IgD-negative memory B cell (primary cell): ENCODE data around the gene MAP7. TPM values are rescaled to one million over a fixed set of nuclear protein-coding genes. Genes with fewer than 3 reads are reported as not detected.

Experiments
- H3K27ac Mint-ChIP-seq, 3 donors: one replicate each; pipeline ENCODE4 v1.8.0; 2020 to 2022; ENCODE audit warnings: mild to moderate bottlenecking in 3 of 3, mixed read lengths in 3 of 3, moderate library complexity in 1 of 3
- H3K27me3 Mint-ChIP-seq: one replicate; pipeline ENCODE4 v1.8.0; 2021; ENCODE audit warnings: mixed read lengths
- H3K36me3 Mint-ChIP-seq: one replicate; pipeline ENCODE4 v1.8.0; 2020; ENCODE audit warnings: mild to moderate bottlenecking, mixed read lengths
- H3K4me1 Mint-ChIP-seq, 3 donors: one replicate each; pipeline ENCODE4 v1.8.0; 2020 to 2022; ENCODE audit warnings: mixed read lengths in 3 of 3, mild to moderate bottlenecking in 1 of 3
- H3K4me3 Mint-ChIP-seq, 4 donors: one replicate each; pipeline ENCODE4 v1.8.0; 2020 to 2022; ENCODE audit warnings: mild to moderate bottlenecking in 4 of 4, mixed read lengths in 4 of 4, moderate library complexity in 3 of 4
- H3K9me3 Mint-ChIP-seq, 3 donors: one replicate each; pipeline ENCODE4 v1.8.0; 2020 to 2021; ENCODE audit warnings: mixed read lengths in 3 of 3, mild to moderate bottlenecking in 1 of 3
- polyA plus RNA-seq: library from polyadenylated mRNA; unstranded; fragments of 300-500 nt; fragmentation: Illumina TruSeq; gene quantifications from one replicate; pipeline ENCODE4 v1.2.3, GENCODE V29; 2021

The MAP7 gene
- polyA plus RNA-seq, 1 donor from 2014 or later = 4.0 TPM

DNA sequence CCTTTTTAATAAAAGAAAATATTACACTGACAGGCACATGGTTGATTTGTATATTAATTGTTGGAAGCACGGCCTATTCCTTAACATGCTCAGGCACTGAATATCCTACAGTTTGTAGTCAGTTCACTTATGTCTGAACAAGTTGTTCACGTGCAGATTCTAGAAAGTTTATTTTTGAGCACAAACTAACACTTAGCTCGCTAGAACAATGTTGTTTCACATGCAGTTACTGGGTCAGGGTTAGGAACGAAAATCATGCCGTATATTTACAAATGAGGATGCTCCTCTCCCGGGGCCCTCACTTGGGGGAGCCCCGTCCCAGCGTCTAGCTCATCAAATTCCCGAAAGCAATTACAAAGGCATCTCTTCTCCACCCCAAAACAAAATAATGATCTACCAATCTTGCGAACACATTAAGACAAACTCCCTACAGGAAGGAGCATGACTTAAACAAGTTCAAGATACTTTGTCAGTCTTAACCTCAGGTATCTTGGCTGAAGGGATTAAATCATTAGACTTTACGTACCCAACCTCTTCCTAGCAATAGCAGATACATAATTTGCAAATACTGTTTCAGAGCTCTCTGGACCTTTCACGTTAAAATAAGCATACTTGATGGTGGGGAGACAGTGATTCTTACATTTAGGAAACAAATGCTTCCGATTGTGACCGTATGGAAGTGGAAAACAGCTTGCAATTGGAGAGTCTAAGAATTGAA, 1.5 kb downstream of the MAP7 start:
- peaks cover 1% of the 10 kb centered on the region for H3K36me3 Mint-ChIP-seq
- H3K4me1 Mint-ChIP-seq = peaks cover 2 to 5% (median 4%) of the 10 kb centered on the region in 3 donors
- H3K9me3 Mint-ChIP-seq = no peaks in the 10 kb centered on the region
- peaks cover 40% of the 10 kb centered on the region for H3K27me3 Mint-ChIP-seq
- H3K4me3 Mint-ChIP-seq = peak overlapping the region; percentile 11 to 83 (median 64)
- H3K27ac Mint-ChIP-seq = no peak overlapping the region

DNA sequence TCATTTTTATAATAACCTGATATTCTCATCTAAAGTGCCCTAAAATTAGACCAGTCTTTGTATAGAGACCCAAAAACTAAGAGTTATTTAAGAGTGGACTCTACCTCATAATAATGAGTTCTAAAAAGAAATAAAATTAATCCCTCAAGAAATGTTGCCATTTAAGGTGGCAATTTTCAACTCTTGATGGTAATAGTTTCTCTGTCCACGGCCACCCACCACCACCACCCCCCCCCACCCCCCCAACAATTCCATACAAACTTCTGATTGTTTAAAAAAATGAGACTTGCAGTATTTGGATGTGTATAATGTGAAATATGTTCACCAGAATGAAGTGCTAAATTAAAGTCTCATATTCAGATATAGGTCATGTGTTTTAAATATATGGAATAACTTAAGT, 2.4 kb downstream of the MAP7 start:
- peaks cover 1% of the 10 kb centered on the region for H3K36me3 Mint-ChIP-seq
- H3K4me1 Mint-ChIP-seq = peaks cover 2 to 5% (median 4%) of the 10 kb centered on the region in 3 donors
- no peaks in the 10 kb centered on the region for H3K9me3 Mint-ChIP-seq
- H3K27me3 Mint-ChIP-seq = peaks cover 40% of the 10 kb centered on the region
- H3K4me3 Mint-ChIP-seq = no peak overlapping the region
- H3K27ac Mint-ChIP-seq = no peak overlapping the region

DNA sequence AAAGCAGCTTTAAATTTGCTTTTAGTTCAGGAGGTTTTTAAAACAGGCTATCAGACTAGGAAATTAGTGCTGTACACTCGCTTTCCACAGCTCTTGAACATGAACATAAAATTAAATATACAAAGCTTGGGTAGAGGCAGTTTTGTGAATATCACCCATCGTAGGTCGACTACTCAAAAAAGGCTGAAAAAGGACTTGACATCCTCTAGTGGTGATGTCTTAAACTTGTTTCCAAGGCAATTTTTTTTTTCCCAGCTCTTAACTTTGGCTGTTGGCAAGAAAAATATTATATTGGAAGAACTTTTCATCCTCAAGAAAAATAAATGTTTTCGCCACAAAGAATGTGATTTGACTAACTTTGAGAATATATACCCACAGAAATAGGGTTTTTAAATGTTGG, 2.9 kb downstream of the MAP7 start:
- Mint-ChIP-seq H3K4me3 (no peak overlapping the region), H3K27me3 (peaks cover 42% of the 10 kb centered on the region), H3K27ac (no peak overlapping the region), H3K36me3 (peaks cover 1% of the 10 kb centered on the region), H3K4me1 (peaks cover 2 to 5% (median 3%) of the 10 kb centered on the region in 3 donors), H3K9me3 (no peaks in the 10 kb centered on the region)

DNA sequence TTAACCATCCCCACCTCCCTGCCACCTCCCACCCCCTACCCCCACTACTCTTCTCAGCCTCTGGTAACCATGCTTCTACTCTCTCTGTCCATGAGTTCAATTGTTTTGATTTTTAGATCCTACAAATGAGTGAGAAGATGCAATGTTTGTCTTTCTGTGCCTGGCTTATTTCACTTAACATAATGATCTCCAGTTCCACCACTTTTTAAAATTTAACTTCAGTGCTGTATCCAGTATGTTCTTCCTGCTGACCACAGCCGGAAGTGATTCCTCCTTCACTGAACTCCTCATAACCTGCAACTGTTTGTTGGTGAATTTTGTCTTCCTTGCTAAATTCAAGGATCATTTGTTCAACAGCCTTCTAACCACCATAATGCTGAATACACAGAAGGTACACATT, 3.9 kb downstream of the MAP7 start:
- Mint-ChIP-seq H3K4me1 (peaks cover 2 to 5% (median 3%) of the 10 kb centered on the region in 3 donors), H3K4me3 (no peak overlapping the region), H3K27me3 (peaks cover 47% of the 10 kb centered on the region)

DNA sequence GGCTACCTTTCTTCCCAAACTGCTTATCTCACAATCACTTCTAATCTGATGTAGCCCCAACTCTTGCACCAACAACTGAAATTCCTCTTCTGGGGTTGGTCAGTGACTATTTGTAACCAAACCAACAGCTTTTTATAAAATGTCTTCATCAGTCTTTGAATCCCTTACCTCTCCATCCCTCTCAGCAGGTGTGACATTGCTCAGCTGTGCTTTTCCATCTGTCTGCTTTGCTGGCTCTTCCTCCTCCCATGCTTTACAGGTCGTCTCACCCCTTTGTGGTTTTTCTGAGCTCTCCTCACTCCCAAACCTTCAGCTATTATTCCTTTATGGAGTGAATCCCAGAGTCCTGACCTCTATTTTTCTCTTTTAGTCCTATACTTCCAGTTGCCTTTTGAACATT, 5.9 kb downstream of the MAP7 start:
- Mint-ChIP-seq H3K27ac (no peak overlapping the region), H3K36me3 (peaks cover 1% of the 10 kb centered on the region), H3K27me3 (peaks cover 50% of the 10 kb centered on the region), H3K9me3 (no peaks in the 10 kb centered on the region), H3K4me3 (no peak overlapping the region), H3K4me1 (peaks cover 0 to 4% (median 3%) of the 10 kb centered on the region in 3 donors)

More for the DNA sequence above, 3.9 kb downstream of the MAP7 start:
- Mint-ChIP-seq H3K27ac (no peak overlapping the region), H3K36me3 (peaks cover 1% of the 10 kb centered on the region), H3K9me3 (no peaks in the 10 kb centered on the region)

DNA sequence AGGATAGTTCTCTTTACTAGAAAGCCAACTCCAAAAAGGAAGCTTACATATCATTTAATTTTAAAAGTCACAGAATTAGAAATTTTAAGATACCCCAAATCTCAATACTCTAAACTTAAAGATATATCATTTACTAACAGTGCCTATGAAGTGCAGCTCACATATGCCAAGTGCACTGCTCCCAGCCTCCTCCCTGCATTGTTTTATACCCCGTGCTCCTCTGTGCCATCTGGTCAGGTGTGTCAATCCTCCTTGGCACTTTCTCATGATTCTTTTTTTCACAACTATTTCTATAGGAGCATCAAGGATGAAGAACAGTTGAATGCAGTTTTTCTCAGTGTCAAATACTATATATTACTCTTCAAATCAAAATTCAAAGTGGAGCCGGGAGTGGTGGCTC, 8.8 kb downstream of the MAP7 start:
- Mint-ChIP-seq H3K4me3 (no peak overlapping the region), H3K27ac (no peak overlapping the region), H3K27me3 (peaks cover 28% of the 10 kb centered on the region), H3K36me3 (peaks cover 1% of the 10 kb centered on the region), H3K4me1 (no peaks in the 10 kb centered on the region), H3K9me3 (no peaks in the 10 kb centered on the region)

DNA sequence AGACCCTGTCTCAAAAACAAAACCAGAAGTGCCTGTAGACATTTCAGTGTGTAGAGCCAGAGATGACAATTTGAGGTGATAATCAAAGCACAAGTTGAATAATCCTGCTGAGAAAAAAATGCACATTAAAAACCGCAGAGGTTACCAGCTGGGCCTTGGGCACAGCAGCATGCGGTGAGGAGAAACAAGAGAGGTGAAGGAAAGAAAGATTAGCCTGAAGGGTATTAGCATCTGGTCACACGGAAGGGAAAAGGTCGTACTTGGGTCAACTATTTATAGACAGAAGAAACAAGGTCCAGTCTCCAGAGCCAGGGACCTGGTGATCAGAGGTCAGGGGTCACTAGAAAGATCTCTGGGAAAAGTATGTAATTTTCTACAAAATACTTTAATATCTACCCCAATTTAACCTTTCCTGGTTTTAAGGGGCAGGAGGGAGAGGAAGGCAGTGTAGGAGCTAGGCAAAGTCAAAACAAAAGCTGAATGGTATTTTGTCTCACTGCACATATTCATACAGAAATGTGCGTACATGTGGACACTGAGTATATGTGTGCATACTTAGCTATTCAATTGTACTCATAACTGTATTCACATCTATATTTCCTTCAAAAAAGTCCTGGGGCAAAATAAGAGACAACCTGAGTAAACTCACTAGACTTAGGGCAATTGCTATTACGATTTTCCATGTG, 10.1 kb downstream of the MAP7 start:
- H3K27ac Mint-ChIP-seq = no peak overlapping the region

DNA sequence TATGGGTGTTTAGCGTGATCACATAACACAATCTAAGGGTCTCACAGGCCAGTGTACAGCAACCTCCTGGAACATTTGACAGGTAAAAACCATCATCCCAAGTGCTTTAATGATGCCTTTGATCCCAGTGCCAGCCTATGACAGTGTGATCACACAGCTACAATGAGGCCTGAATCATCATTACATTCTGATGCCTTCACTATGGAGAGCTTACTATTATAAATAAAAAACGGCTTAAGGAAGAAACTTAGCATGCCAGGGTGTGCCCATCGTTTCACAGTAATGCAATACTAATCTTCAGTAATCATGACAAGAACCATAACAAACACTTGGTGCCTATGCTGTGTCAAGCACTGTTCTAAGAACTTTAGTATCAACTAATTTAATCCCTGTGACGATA, 11.4 kb downstream of the MAP7 start:
- no peak overlapping the region for H3K4me3 Mint-ChIP-seq
- peaks cover 15% of the 10 kb centered on the region for H3K27me3 Mint-ChIP-seq
- no peaks in the 10 kb centered on the region for H3K36me3 Mint-ChIP-seq
- no peaks in the 10 kb centered on the region for H3K4me1 Mint-ChIP-seq
- H3K9me3 Mint-ChIP-seq = peaks cover 0 to 4% (median 0%) of the 10 kb centered on the region in 3 donors
- H3K27ac Mint-ChIP-seq = no peak overlapping the region

More for the DNA sequence above, 10.1 kb downstream of the MAP7 start:
- Mint-ChIP-seq H3K36me3 (no peaks in the 10 kb centered on the region), H3K9me3 (peaks cover 0 to 4% (median 0%) of the 10 kb centered on the region in 3 donors), H3K4me3 (no peak overlapping the region), H3K4me1 (no peaks in the 10 kb centered on the region), H3K27me3 (peaks cover 22% of the 10 kb centered on the region)

DNA sequence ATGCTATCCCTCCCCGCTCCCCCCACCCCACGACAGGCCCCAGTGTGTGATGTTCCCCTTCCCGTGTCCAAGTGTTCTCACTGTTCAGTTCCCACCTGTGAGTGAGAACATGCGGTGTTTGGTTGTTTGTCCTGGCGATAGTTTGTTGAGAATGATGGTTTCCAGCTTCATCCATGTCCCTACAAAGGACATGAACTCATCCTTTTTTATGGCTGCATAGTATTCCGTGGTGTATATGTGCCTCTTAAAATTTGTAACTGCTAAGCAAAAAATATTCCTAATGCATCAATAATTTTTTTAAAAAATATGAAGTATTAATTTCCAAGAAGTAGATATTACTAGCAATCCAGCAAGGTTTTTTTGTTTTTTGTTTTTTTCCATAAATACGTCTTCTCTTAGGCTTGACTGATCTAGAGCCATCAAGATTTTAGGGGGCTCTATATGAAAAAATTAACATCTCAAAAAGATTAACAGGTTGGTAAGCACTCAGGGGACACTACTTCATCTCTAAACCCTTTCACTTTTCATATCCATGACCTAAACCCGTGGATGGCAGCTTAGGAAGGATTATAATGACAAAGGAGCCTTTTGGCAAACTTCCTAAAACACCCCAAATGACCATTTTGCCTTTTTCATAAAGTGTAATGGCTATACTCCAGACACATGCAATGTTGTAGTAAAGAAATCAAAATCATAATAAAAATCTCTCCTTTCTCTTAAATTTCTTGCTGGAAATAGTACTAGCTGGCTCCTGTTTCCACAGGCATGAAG, 14.2 kb downstream of the MAP7 start:
- Mint-ChIP-seq H3K9me3 (peaks cover 0 to 4% (median 0%) of the 10 kb centered on the region in 3 donors), H3K4me3 (no peak overlapping the region), H3K27ac (no peak overlapping the region)

DNA sequence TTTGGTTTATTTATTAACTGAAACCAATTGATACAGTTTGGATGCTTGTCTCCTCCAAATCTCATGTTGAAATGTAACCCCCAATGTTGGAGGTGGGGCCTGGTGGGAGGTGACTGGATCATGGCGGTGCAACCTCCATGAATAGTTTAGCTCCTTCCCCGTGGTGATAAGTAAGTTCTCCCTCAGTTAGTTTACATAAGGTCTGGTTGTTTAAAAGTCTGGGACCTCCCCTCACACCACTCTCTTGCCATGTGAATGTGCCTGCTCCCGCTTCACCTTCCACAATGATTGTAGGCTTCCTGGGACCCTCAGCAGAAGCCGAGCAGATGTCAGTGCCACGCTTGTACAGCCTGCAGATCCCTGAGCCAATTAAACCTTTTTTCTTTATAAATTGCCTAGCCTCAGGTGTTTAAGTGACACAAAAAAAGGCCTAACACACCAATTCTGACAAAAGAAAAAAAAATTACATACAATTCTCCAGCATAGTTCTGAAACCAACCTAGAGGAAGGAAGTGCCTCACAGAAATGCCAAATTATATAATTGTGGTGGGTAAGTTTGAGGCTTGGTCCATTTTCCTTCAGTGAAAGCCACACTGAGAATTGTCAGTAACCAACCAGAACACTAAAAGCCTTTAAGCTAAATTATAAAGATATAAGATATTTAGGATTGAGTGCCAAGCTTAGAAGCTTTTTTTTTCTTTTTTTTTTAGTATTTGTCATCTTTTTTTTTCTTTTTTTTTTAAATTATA, 15.0 kb downstream of the MAP7 start:
- Mint-ChIP-seq H3K27me3 (peaks cover 14% of the 10 kb centered on the region), H3K4me3 (no peak overlapping the region), H3K9me3 (peaks cover 0 to 4% (median 0%) of the 10 kb centered on the region in 3 donors), H3K36me3 (no peaks in the 10 kb centered on the region), H3K27ac (no peak overlapping the region), H3K4me1 (no peaks in the 10 kb centered on the region)

More for the DNA sequence above, 14.2 kb downstream of the MAP7 start:
- H3K4me1 Mint-ChIP-seq = no peaks in the 10 kb centered on the region
- H3K27me3 Mint-ChIP-seq = peaks cover 10% of the 10 kb centered on the region
- H3K36me3 Mint-ChIP-seq = no peaks in the 10 kb centered on the region

DNA sequence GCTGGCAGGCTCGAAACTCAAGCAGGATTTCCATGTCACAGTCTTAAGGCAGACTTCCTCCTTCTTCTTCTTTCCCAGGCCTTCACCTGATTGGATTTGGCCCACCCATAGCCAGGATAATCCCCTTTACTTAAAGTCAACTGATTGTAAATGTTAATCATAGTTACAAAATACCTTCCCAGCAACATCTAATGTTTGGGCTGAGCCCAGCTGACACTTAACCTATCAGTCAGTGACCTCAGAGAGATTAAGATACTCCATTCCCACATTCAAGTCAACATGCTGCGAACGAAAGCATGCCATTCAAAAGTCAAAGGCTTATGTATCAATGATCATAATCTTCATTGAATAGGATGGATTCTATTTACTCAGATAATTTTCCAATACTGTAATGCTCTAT, 16.0 kb downstream of the MAP7 start:
- Mint-ChIP-seq H3K4me1 (no peaks in the 10 kb centered on the region), H3K4me3 (no peak overlapping the region), H3K27ac (no peak overlapping the region), H3K27me3 (peaks cover 9% of the 10 kb centered on the region), H3K9me3 (peaks cover 0 to 4% (median 0%) of the 10 kb centered on the region in 3 donors), H3K36me3 (peaks cover 2% of the 10 kb centered on the region)

DNA sequence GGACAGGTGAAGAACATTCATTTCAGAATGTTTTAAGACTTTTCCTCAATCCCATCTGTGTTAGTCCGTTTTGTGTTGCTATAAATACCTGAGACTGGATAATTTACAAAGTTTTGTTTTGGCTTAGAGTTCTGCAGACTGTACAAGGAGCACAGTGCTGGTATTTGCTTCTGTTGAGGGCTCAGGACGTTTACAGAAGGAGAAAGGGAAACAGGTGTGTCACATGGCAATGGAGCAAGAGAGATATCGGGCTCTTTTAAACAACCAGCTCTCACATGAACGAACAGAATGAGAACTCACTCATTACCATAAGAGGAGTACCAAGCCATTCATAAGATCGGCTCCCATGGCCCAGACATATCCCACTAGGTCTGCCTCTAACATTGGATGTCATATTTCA, 16.7 kb downstream of the MAP7 start:
- Mint-ChIP-seq H3K27me3 (peaks cover 7% of the 10 kb centered on the region), H3K36me3 (peaks cover 2% of the 10 kb centered on the region), H3K4me1 (no peaks in the 10 kb centered on the region), H3K9me3 (peaks cover 0 to 4% (median 0%) of the 10 kb centered on the region in 3 donors), H3K4me3 (no peak overlapping the region), H3K27ac (no peak overlapping the region)

DNA sequence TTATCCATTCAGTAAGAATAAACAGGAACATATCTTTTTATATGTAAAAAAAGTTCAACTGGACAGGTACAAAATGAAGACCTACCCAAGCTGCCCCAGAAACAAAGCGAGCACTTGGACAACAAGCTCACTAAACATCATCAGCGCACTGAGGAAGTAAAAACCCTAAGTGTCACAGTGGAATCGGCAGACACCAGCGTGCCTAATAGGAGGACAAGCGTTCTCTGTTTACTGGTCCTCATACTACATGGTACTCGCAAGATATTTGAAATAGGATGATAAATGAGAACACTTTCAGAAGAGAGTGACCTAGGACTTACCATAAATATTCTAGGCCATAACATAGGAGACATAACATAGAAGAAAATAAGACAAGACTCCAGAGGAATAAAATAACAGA, 18.2 kb downstream of the MAP7 start:
- Mint-ChIP-seq H3K4me1 (no peaks in the 10 kb centered on the region), H3K9me3 (peaks cover 0 to 4% (median 0%) of the 10 kb centered on the region in 3 donors)

DNA sequence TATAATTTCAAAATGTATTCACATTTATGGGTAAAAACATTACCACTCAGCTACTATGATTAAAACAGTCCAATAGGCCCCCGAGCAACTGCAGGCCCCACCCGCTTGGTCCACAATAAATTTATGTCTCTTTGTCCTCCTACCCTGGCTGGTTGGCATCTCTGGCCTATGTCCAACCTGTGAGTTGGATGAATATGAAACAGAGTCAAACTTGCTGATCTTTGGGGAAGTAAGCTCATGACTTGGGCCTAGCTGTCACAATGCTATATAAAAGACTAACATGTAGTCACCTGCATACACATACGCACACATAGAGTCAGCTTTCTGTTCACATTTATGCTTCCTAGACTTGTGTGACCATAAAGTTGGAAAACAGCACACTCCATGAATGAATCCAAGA, 20.5 kb downstream of the MAP7 start:
- H3K9me3 Mint-ChIP-seq = no peaks in the 10 kb centered on the region
- peaks cover 2% of the 10 kb centered on the region for H3K36me3 Mint-ChIP-seq
- peaks cover 0 to 13% (median 0%) of the 10 kb centered on the region in 3 donors for H3K4me1 Mint-ChIP-seq
- H3K27ac Mint-ChIP-seq = no peak overlapping the region
- H3K27me3 Mint-ChIP-seq = peaks cover 21% of the 10 kb centered on the region
- no peak overlapping the region for H3K4me3 Mint-ChIP-seq

More for the DNA sequence above, 18.2 kb downstream of the MAP7 start:
- H3K36me3 Mint-ChIP-seq = peaks cover 2% of the 10 kb centered on the region
- H3K27me3 Mint-ChIP-seq = peaks cover 9% of the 10 kb centered on the region
- H3K4me3 Mint-ChIP-seq = no peak overlapping the region
- H3K27ac Mint-ChIP-seq = no peak overlapping the region
